ENCODE data around the gene PRKCZ. TPM values are rescaled to one million over a fixed set of nuclear protein-coding genes. Genes with fewer than 3 reads are reported as not detected.
A peak's percentile ranks its signal among the peaks of the same experiment; 100 is the strongest.

PRKCZ gene
- polyA plus RNA-seq, 1 of the 3 experiments (the other 2 are of a cell fraction): 24.2 TPM

- 46% methylated on average over 6 of the region's 32 CpGs for WGBS (ENCODE audit: low lambda C conversion rate)
- CTCF ChIA-PET: interaction anchor here (0.8 to 9.4 kb wide), 8 partner anchors 10 to 153 kb away, joined by 3 to 47 read pairs (median 6); partner anchors contain the start of gene FAAP20
- peaks cover 64% of the 10 kb centered on the region for H4K20me1 ChIP-seq (ENCODE audit: insufficient read depth)
Measured at GRCh38 chr1:2229911-2230731, 179.9 kb downstream of the PRKCZ start.

GRCh38 chr1:2230781-2231531 lies 180.7 kb downstream of the PRKCZ start:
- TF ChIP-seq ZBTB33 (IDR thresholded peaks at IDR 0.05; ENCODE audit: borderline replicate concordance, low read depth) (no peak), MXI1 (IDR thresholded peaks at IDR 0.05; ENCODE audit: low read depth, low read length) (peak; percentile 16; the same call in 1 of the 2 replicates)
- peak; percentile 53 for DNase-seq
- Histone ChIP-seq H3K79me2 (ENCODE audit: insufficient read depth) (peaks cover 77% of the 10 kb centered on the region), H3K27me3 (ENCODE audit: insufficient read depth) (no peaks in the 10 kb centered on the region), H3K4me3 (ENCODE audit: low read depth in 2 of 2, low read length in 1 of 2) (peak overlapping the region; percentile 65 to 71), H3K36me3 (replicated peaks in 1 of 2; ENCODE audit: control insufficient read depth in 1 of 2, insufficient read depth in 2 of 2, low read length in 1 of 2) (no peaks in the 10 kb centered on the region), H4K20me1 (ENCODE audit: insufficient read depth) (peaks cover 72% of the 10 kb centered on the region), H2AFZ (ENCODE audit: low read depth) (no peak overlapping the region), H3K27ac (ENCODE audit: low read depth in 2 of 2, low read length in 1 of 2) (peak overlapping the region; percentile 50 to 56; a peak in 3 of 4 replicates), H3K9me2 (no peaks in the 10 kb centered on the region), H3K9ac (peak overlapping the region; percentile 68; the same call in 1 of the 2 replicates), H3K4me2 (peak overlapping the region; percentile 96), H3K4me1 (ENCODE audit: control insufficient read depth in 1 of 2, insufficient read depth in 2 of 2, low read depth in 1 of 2, low read length in 1 of 2) (peaks cover 0 to 64% of the 10 kb centered on the region in 2 experiments; a peak in 2 of 4 replicates), H3F3A (replicated peaks; ENCODE audit: insufficient read depth) (no peaks in the 10 kb centered on the region), H3K9me3 (no peaks in the 10 kb centered on the region)
- WGBS (ENCODE audit: low lambda C conversion rate): 36% methylated on average over 16 of the region's 30 CpGs
- ChIA-PET POLR2A (interaction anchor here (0.9 to 1.5 kb wide), 4 partner anchors 10 to 95 kb away, joined by 3 to 5 read pairs (median 4); no protein-coding TSS in a partner anchor), CTCF (interaction anchor here (0.8 to 9.4 kb wide), 9 partner anchors 9 to 152 kb away, joined by 3 to 47 read pairs (median 6); partner anchors contain the start of gene FAAP20)

More at GRCh38 chr1:2229911-2230731, 179.9 kb downstream of the PRKCZ start:
- Histone ChIP-seq H3K4me2 (peak overlapping the region; percentile 96), H3K9me2 (no peaks in the 10 kb centered on the region), H2AFZ (ENCODE audit: low read depth) (no peak overlapping the region), H3K79me2 (ENCODE audit: insufficient read depth) (peaks cover 69% of the 10 kb centered on the region), H3K9me3 (no peaks in the 10 kb centered on the region), H3K4me1 (ENCODE audit: control insufficient read depth in 1 of 2, insufficient read depth in 2 of 2, low read depth in 1 of 2, low read length in 1 of 2) (peaks cover 0 to 58% of the 10 kb centered on the region in 2 experiments; a peak in 2 of 4 replicates), H3F3A (replicated peaks; ENCODE audit: insufficient read depth) (no peaks in the 10 kb centered on the region), H3K4me3 (ENCODE audit: low read depth in 2 of 2, low read length in 1 of 2) (peak overlapping the region; percentile 65 to 71), H3K9ac (peak overlapping the region; percentile 68), H3K27me3 (ENCODE audit: insufficient read depth) (no peaks in the 10 kb centered on the region), H3K27ac (ENCODE audit: low read depth in 2 of 2, low read length in 1 of 2) (peak overlapping the region; percentile 50 to 56; a peak in 3 of 4 replicates), H3K36me3 (replicated peaks in 1 of 2; ENCODE audit: control insufficient read depth in 1 of 2, insufficient read depth in 2 of 2, low read length in 1 of 2) (no peaks in the 10 kb centered on the region)
- POLR2A ChIA-PET: interaction anchor here (1.1 to 1.7 kb wide), 3 partner anchors 11 to 86 kb away, joined by 3 to 4 read pairs (median 3); no protein-coding TSS in a partner anchor
- peak; percentile 72 for DNase-seq
- TF ChIP-seq MAX (IDR thresholded peaks at IDR 0.05; ENCODE audit: low read depth) (peak; percentile 49), MXI1 (IDR thresholded peaks at IDR 0.05; ENCODE audit: low read depth, low read length) (0 out of 2 replicates have a peak, but pooled peaks have one; percentile 24), JUND (IDR thresholded peaks at IDR 0.05) (no peak)

Measured in SK-N-SH (cell line).